Keratinocyte (primary cell): Measurements from ENCODE around the gene GPAM. TPM values are rescaled to one million over a fixed set of nuclear protein-coding genes. Genes with fewer than 3 reads are reported as not detected.

Source experiments
- DNase-seq: peaks from one replicate; pipeline ENCODE4 v3.0.0-alpha.2; 2011; ENCODE audit warnings: low read depth, missing footprints, low spot score
- FAIRE-seq: peaks from 2 replicates; lab custom pipeline; 2011; peaks lifted over from hg19 to GRCh38; lab: Jason Lieb, UNC
- H2AFZ ChIP-seq: 2 replicates; pipeline ENCODE4 v1.6.0; 2012; ENCODE audit warnings: low read length, control low read depth, inconsistent platforms; ENCODE audit not compliant: control insufficient read depth
- H3K27ac ChIP-seq: 2 replicates; pipeline ENCODE4 v1.5.1; 2011; ENCODE audit warnings: low read length; ENCODE audit not compliant: control insufficient read depth, insufficient read depth
- H3K27me3 ChIP-seq: 3 replicates; pipeline ENCODE4 v1.6.0; 2011; ENCODE audit warnings: low read length; ENCODE audit not compliant: control insufficient read depth, insufficient read depth; ENCODE audit errors: extremely low read depth
- H3K36me3 ChIP-seq, 2 experiments: 2 replicates in 1 of 2; 3 replicates in 1 of 2; pipeline ENCODE4 v1.5.1; 2011; ENCODE audit warnings: low read length in 2 of 2, mild to moderate bottlenecking in 1 of 2; ENCODE audit not compliant: control insufficient read depth in 2 of 2, insufficient read depth in 2 of 2; ENCODE audit errors: extremely low read depth in 1 of 2
- H3K4me1 ChIP-seq: 3 replicates; pipeline ENCODE4 v1.5.1; 2011; ENCODE audit warnings: low read length; ENCODE audit not compliant: control insufficient read depth, insufficient read depth; ENCODE audit errors: extremely low read depth
- H3K4me2 ChIP-seq: 3 replicates; pipeline ENCODE4 v1.6.0; 2011; ENCODE audit warnings: low read depth, low read length; ENCODE audit not compliant: control insufficient read depth, insufficient read depth; ENCODE audit errors: extremely low read depth
- H3K4me3 ChIP-seq, 3 experiments: fragments of 200-600 bp in 1 of 3; sonication (generic) in 1 of 3; 2 replicates in 2 of 3; 3 replicates in 1 of 3; pipeline ENCODE4 v1.5.1; 2011 to 2016; ENCODE audit warnings: low read length in 3 of 3, mild to moderate bottlenecking in 3 of 3, control low read depth in 2 of 3, inconsistent platforms in 1 of 3, low read depth in 1 of 3, mixed read lengths in 1 of 3, mixed run types in 1 of 3, moderate library complexity in 1 of 3; ENCODE audit not compliant: control insufficient read depth in 2 of 3, insufficient read depth in 2 of 3; ENCODE audit errors: extremely low read depth in 1 of 3
- H3K79me2 ChIP-seq: 2 replicates; pipeline ENCODE4 v1.6.0; 2012; ENCODE audit warnings: low read length; ENCODE audit not compliant: control insufficient read depth, insufficient read depth
- H3K9ac ChIP-seq: 3 replicates; pipeline ENCODE4 v1.6.0; 2011; ENCODE audit warnings: low read length; ENCODE audit not compliant: control insufficient read depth, insufficient read depth; ENCODE audit errors: extremely low read depth
- H3K9me1 ChIP-seq: 3 replicates; pipeline ENCODE4 v1.6.0; 2011; ENCODE audit warnings: low read length; ENCODE audit not compliant: control insufficient read depth, insufficient read depth; ENCODE audit errors: extremely low read depth
- H3K9me3 ChIP-seq: 2 replicates; pipeline ENCODE4 v1.5.1; 2012; ENCODE audit warnings: low read depth, low read length; ENCODE audit not compliant: control insufficient read depth
- H4K20me1 ChIP-seq: 3 replicates; pipeline ENCODE4 v1.6.0; 2011; ENCODE audit warnings: low read length; ENCODE audit not compliant: control insufficient read depth, insufficient read depth; ENCODE audit errors: extremely low read depth
- CTCF ChIP-seq, 3 experiments: IDR thresholded peaks in 1 of 3; conservative IDR thresholded peaks in 1 of 3; optimal IDR thresholded peaks in 1 of 3; 2 replicates in 2 of 3; 3 replicates in 1 of 3; pipeline versions ENCODE3 to v1.5.1; 2011; ENCODE audit warnings: low read length in 3 of 3, mild to moderate bottlenecking in 3 of 3, moderate library complexity in 2 of 3, control low read depth in 1 of 3, inconsistent platforms in 1 of 3; ENCODE audit not compliant: insufficient read depth in 2 of 3; ENCODE audit errors: extremely low read depth in 1 of 3
- EZH2 ChIP-seq: IDR thresholded peaks from one replicate; pipeline ENCODE4 v1.6.1; 2012; ENCODE audit warnings: inconsistent platforms, mild to moderate bottlenecking, low read length, moderate library complexity
- dilution Hi-C: fragments of 300-500 bp; cut with MboI; formaldehyde crosslinking; loops from one replicate; pipeline ENCODE4 v1.7.0; 2020; ENCODE audit warnings: low sequenced_read_pairs; ENCODE audit not compliant: extremely low pct_ligation_motif_present
- polyA plus RNA-seq, 5 experiments: library from polyadenylated mRNA; depleted of rRNA in 3 of 5; stranded (reverse) in 3 of 5; stranded (forward) in 1 of 5; unstranded in 1 of 5; fragments of >200 nt; gene quantifications; 1 replicate in 1 of 5; 2 replicates in 3 of 5; 3 replicates in 1 of 5; pipeline versions ENCODE4 v1.2.1 to v1.2.3, GENCODE V29; 2011 to 2012; ENCODE audit warnings: missing spikeins in 2 of 5, low read depth in 1 of 5, low replicate concordance in 1 of 5

GPAM gene
- polyA plus RNA-seq, 1 donor (not counting 4 experiments of a cell fraction or from before 2014, with no cell fraction given): 7.4 TPM

- Histone ChIP-seq H3K4me2 (no peak overlapping the region), H3K36me3 (no peaks in the 10 kb centered on the region), H3K9ac (no peak overlapping the region), H3K27ac (no peak overlapping the region), H2AFZ (no peak overlapping the region), H3K4me1 (no peaks in the 10 kb centered on the region), H3K79me2 (no peaks in the 10 kb centered on the region), H3K27me3 (no peaks in the 10 kb centered on the region), H3K9me3 (no peaks in the 10 kb centered on the region), H3K4me3 (no peak overlapping the region), H4K20me1 (no peaks in the 10 kb centered on the region), H3K9me1 (no peaks in the 10 kb centered on the region)
- FAIRE-seq (no peak), DNase-seq (no peak)
- dilution Hi-C loops: no loop called here
- TF ChIP-seq CTCF (optimal IDR thresholded peaks at IDR 0.05 in 1 of 3, IDR thresholded peaks at IDR 0.05 in 1 of 3, conservative IDR thresholded peaks at IDR 0.05 in 1 of 3; ENCODE audit: extremely low read depth in 1 of 3, insufficient read depth in 2 of 3, low read length in 3 of 3) (no peak), EZH2 (no peak)
Measured at GRCh38 chr10:112203328-112204076, 19.9 kb upstream of the GPAM start.

GRCh38 chr10:112202561-112203241 lies 19.1 kb upstream of the GPAM start:
- Histone ChIP-seq H3K9me1 (no peaks in the 10 kb centered on the region), H3K4me3 (no peak overlapping the region), H3K4me2 (no peak overlapping the region), H4K20me1 (no peaks in the 10 kb centered on the region), H3K9me3 (no peaks in the 10 kb centered on the region), H3K9ac (no peak overlapping the region), H3K27ac (no peak overlapping the region), H3K4me1 (no peaks in the 10 kb centered on the region), H2AFZ (no peak overlapping the region), H3K36me3 (no peaks in the 10 kb centered on the region), H3K27me3 (no peaks in the 10 kb centered on the region), H3K79me2 (no peaks in the 10 kb centered on the region)
- TF ChIP-seq EZH2: no peak
- TF ChIP-seq CTCF (optimal IDR thresholded peaks at IDR 0.05 in 1 of 3, IDR thresholded peaks at IDR 0.05 in 1 of 3, conservative IDR thresholded peaks at IDR 0.05 in 1 of 3; ENCODE audit: extremely low read depth in 1 of 3, insufficient read depth in 2 of 3, low read length in 3 of 3): no peak
- no peak for FAIRE-seq
- dilution Hi-C loops: no loop called here
- DNase-seq: no peak
